ENCODE data around the gene YY1.
"Not testable (repeated sequence)": the region's sequence is repeated elsewhere in the genome, so short reads cannot be mapped to it uniquely, and the experiment has no call there.

The YY1 gene

DNA sequence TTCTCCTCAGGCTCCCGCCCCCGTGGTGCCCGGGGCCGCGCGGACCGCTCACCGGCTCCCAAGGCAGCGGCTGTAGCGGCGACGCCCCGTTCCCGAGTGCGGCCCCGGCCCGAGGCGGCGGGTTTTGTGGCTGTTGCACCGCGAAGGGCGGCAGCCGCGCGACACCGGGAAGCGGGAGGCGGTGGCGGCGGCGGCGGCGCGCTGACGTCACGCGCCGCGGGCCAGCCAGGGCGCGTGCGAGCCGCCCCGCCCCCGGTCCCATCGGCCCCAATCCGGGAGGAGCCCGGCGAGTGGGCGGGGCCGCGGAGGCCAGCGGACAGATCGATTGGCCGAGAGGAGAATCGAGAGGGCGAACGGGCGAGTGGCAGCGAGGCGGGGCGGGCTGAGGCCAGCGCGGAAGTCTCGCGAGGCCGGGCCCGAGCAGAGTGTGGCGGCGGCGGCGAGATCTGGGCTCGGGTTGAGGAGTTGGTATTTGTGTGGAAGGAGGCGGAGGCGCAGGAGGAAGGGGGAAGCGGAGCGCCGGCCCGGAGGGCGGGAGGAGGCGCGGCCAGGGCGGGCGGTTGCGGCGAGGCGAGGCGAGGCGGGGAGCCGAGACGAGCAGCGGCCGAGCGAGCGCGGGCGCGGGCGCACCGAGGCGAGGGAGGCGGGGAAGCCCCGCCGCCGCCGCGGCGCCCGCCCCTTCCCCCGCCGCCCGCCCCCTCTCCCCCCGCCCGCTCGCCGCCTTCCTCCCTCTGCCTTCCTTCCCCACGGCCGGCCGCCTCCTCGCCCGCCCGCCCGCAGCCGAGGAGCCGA, at the start of gene YY1:
Gene YY1 (plus strand): TSS at position 726 of the 792 bp plus-strand sequence. CDS start 101 bp downstream, outside the sequence.
- DNase-seq, result peak; percentile 99

GRCh38 chr14:100190126-100190525, 48.8 kb upstream of the YY1 start:
- DNase-seq, result peak; percentile 11

DNA sequence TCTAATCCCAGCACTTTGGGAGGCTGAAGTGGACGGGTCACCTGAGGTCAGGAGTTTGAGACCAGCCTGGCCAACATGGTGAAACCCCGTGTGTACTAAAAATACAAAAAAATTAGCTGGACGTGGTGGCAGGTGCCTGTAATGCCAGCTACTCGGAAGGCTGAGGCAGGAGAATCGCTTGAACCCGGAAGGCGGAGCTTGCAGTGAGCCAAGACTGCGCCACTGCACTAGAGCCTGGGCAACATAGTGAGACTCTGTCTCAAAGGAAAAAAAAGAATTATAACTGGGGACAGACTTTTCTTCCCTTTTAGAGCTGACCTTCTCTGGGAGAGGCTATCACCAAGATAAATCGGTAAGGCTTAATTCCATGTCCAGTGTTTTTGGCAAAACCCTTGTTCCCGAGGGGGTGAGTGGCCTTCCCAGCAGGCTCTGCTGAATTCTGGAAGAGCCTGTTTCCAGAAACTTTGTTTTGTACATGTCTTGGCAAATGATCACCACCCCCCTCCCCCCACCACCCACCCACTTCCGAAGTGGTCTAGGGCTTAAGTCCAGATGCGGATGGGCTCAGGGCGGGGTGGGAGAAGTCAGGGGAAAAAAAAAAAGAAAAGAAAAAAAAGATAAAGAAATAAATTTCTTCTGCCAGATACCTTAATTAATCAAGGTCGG, 47.2 kb upstream of the YY1 start:
- no peak for DNase-seq

DNA sequence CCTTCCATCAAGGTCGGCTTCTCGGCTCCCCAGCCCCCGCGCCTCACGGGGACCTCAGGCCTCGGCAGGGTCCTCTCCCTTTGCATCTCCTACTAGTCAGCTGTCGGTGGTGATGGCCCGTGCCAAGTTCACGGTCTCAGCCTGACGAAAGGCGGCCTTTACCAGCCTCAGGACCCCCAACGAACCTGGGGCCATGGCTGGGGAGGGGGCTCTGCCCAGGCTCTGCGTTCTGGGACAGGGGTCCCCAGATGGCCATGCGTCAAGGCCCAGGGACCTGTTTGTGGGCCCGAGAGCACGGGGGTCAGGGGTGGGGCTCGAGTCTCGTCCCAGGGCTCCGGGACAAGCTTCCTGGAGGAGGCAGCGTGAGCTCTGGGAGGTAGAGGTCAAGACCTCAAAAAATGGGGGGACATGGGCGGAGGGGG, 46.7 kb upstream of the YY1 start:
- no peak for DNase-seq

GRCh38 chr14:100192672-100193416, 46.1 kb upstream of the YY1 start:
- peak; percentile 100 for DNase-seq

DNA sequence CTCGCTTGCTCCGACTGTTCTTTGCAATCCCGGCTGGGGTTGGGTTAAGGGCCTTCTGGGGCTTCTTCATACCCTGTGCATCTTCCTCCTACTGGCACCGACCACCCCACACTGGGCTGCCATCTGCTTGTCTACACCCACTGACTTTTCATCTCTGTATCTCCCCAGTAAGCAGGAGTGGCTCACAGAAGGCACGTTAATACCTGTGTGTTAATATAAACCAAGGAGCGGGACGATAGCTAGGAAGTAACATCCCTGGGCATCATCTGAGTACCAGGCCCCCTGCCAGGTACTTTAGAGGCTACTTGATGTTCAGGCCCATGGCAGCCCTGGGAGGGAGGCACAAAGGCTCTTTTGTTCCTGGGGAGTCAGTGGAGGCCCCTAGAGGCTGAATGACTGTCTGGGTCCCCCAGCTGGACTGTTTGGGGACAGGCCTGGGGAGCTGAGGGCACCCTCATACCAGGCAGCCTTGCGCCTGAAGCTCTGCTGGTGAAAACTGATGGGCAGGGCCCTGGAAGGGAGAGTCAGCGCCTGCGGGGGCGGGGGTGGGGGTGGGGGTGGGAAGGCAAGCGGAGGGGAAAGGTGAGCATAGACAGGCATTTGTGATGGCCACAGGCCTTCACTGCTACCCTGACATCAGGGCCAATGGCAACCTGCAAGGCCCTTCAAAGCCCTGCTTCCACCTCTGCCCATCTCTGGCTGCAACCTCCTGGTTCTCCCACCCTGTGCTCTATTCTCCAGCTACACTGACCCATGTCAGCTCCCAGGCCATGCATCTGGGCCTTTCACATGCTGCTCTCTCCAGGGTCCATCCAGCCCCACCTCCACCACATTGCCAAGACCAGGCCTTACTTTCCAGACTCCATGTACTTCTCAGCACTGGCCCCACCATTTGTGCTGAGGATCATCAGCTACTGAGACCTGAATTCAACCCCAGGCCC, 45.3 kb upstream of the YY1 start:
- DNase-seq, result no peak

DNA sequence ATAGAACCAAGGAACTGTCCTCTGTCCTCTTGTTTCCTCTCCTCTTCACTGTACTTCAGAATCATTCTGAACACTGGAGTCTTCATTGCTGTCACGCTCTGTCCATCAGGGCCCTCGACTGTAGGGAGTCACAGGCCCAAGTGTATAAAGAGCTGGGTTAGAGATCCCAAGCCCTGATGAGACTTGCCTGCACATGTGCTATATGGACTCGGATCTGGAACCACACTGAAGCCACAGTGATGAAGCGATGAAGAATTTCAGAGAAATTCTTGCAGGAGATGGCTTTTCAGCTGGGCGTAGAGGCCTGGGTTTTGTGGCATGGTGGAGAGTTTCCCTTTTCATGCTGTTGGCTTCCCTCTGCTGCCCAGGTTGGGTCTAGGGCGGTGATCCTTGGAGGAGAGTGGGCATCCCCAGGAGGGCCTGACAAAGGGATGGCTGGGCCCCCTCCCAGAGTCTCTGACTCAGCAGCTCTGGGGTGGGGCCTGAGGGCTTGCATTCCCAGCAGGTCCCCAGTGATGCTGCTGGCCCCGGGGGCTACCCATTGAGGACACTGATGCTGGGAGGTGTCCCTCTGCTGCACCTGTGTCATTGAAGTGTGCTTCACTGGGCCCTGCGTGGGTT, 39.6 kb upstream of the YY1 start:
- no peak for DNase-seq

GRCh38 chr14:100200311-100200710, 38.6 kb upstream of the YY1 start:
- DNase-seq, result no peak

DNA sequence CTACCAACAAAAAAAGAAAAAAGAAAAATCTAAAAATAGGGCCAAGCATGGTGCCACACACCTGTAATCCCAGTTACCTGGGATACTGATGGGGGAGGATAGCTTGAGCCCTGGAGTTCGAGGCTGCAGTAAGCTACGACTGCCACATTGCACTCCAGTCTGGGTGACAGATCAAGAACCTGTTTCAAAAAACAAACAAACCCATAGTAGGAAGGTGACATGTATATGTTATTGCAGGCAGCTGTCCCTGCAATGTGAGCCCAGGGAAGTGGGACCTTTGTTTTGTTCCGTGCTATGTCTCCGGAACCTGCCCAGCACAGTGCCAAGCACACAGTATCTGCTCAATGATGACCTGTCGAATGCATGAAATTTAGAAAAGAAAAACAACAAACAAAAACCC, 37.2 kb upstream of the YY1 start:
- no peak for DNase-seq

GRCh38 chr14:100202712-100203111, 36.2 kb upstream of the YY1 start:
- no peak for DNase-seq

- DNase-seq, result no peak
Observed at GRCh38 chr14:100203146-100203545, 35.8 kb upstream of the YY1 start.

DNA sequence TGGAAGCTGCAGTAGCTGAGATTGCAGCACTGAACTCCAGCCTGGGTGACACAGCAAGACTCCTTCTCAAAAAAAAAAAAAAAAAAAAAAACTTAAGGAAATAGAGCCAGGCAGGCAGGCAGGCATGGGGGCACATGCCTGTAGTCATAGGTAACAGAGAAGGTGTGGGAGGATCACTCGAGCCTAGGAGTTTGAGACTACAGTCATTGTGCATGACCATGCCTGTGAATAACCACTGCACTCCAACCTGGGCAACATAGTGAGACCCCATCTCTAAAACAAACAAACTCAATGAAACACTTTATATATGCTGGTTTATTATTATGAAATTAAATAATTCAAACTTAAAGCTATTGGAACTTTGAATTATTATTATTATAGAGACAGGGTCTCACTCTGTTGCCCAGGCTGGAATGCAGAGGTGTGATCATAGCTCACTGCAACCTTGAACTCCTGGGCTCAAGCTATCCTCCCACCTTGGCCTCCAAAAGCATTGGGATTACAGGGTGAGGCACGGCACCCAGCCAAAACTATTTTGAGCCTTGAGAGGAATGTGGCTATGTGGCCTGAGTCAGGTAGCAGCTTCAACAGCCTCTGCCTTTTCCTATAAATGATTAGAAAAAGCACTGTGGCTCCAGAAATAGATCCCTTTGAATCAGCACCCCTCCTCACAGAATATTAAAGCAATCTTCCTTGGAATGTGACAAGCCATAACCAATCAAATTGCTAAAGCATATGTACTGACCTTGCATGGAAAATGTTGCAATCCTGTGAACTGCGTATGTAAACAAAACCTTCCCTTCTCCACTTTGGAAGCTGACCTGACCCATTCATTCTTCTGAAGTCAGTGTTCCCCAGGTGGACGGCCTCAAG, 34.7 kb upstream of the YY1 start:
- DNase-seq, result no peak

DNA sequence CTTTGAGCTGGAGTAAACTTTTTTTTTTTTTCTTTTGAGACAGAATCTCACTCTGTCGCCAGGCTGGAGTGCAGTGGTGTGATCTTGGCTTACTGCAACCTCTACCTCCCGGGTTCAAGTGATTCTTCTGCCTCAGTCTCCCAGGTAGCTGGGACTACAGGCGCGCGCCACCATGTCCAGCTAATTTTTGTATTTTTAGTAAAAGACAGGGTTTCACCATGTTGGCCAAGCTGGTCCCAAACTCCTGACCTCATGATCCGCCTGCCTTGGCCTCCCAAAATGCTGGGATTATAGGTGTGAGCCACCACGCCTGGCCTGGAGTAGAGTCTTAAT, 34.1 kb upstream of the YY1 start:
- DNase-seq, result not testable (repeated sequence)

GRCh38 chr14:100207588-100207987, 31.4 kb upstream of the YY1 start:
- not testable (repeated sequence) for DNase-seq

DNA sequence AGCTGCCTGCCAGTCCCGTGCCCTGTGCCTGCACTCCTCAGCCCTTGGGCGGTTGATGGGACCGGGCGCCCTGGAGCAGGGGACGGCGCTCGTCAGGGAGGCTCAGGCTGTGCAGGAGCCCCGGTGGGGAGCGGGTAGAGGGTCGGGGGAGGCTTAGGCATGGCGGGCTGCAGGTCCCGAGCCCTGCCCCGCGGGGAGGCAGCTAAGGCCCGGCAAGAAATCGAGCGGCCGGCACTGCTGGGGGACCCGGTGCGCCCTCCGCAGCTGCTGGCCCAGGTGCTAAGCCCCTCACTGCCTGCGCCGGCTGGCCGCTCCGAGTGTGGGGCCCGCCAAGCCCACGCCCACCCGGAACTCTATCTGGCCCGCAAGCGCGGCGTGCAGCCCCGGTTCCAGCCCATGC, 30.8 kb upstream of the YY1 start:
- DNase-seq, result not testable (repeated sequence)

GRCh38 chr14:100211366-100211765, 27.6 kb upstream of the YY1 start:
- DNase-seq, result no peak

- DNase-seq, result no peak
Observed at GRCh38 chr14:100211893-100212292, 27.1 kb upstream of the YY1 start.

DNA sequence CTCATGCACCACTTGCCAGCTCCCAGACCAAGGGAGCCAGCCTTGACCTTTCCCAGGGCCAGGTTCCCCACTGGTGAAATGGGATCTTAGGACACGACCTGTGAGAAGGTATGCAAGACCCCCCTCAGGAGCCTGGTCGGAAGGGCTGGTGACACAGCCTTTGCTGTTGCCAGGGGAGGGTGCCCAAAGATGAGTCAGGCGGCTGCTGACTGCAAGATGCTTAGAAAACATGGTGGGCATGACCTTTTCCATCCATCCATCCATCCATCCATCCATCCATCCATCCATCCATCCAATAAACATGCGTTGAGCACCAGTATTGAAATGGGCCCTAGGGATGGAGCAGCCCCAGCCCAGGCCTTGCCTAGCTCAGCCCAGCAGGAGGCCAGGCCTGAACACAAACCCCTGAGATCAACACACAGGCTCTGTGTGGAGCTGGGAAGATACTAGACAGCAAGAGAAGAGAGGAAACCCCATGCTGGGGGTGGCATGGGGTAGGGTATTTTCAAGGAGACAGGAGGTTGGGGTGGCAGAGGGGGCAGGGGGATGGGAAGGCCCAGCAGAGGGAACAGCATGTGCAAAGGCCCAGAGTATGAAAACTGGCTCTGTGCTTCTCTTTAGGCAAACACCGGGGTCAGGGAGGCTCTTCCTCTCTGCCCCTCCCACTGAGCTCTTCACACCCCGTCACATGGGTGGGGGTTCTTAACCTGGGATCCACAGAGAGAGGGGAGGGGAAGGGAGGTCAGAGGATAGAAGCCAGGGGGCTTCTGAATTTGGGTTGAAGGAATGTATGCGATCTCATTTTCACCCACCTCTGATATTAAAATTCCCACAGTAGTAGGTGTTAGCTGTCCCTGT, 26.2 kb upstream of the YY1 start:
- no peak for DNase-seq

GRCh38 chr14:100213587-100213955, 25.4 kb upstream of the YY1 start:
- no peak for DNase-seq

All from NCI-H2171 (cell line).